CD8-positive, alpha-beta memory T cell (primary cell): Measurements from ENCODE around the gene TMEM200B. TPM values are rescaled to one million over a fixed set of nuclear protein-coding genes. Genes with fewer than 3 reads are reported as not detected.
"Not testable (repeated sequence)": the region's sequence is repeated elsewhere in the genome, so short reads cannot be mapped to it uniquely, and the experiment has no call there.

Source experiments
- CTCF ChIA-PET: fragments of 350-600 bp; sonication (Branson Sonifier 250); formaldehyde crosslinking; loops from one replicate; lab custom pipeline; 2021; ENCODE audit warnings: antibody characterized with exemption; lab: Charles Lee
- POLR2A ChIA-PET: fragments of 350-600 bp; sonication (Branson Sonifier 250); formaldehyde crosslinking; loops from one replicate; lab custom pipeline; 2021; ENCODE audit warnings: antibody characterized with exemption; lab: Charles Lee
- DNase-seq, 5 donors: peaks; one replicate each; pipeline versions ENCODE4 v3.0.0 to v3.0.0-alpha.2; 2020 to 2022; ENCODE audit warnings: mixed read lengths in 1 of 5
- H3K27ac ChIP-seq: one replicate; pipeline ENCODE4 v1.7.0; 2013; ENCODE audit warnings: low read depth, mild to moderate bottlenecking, low read length, moderate library complexity
- H3K27me3 ChIP-seq: 2 replicates; pipeline ENCODE4 v1.7.0; 2013; ENCODE audit warnings: low read length, mild to moderate bottlenecking; ENCODE audit not compliant: insufficient read depth, poor library complexity, severe bottlenecking
- H3K36me3 ChIP-seq: 2 replicates; pipeline ENCODE4 v1.7.0; 2013; ENCODE audit warnings: mild to moderate bottlenecking, low read length, moderate library complexity; ENCODE audit not compliant: insufficient read depth
- H3K4me1 ChIP-seq: 2 replicates; pipeline ENCODE4 v1.7.0; 2013; ENCODE audit warnings: mild to moderate bottlenecking, low read length, moderate library complexity; ENCODE audit not compliant: insufficient read depth
- H3K4me3 ChIP-seq: 2 replicates; pipeline ENCODE4 v1.7.0; 2013; ENCODE audit warnings: mild to moderate bottlenecking, low read length
- H3K9me3 ChIP-seq: 2 replicates; pipeline ENCODE4 v1.7.0; 2013; ENCODE audit warnings: mild to moderate bottlenecking, low read length
- H3K27ac Mint-ChIP-seq, 8 donors: one replicate each; pipeline ENCODE4 v1.8.0; 2020 to 2021; ENCODE audit warnings: mixed read lengths in 8 of 8, mild to moderate bottlenecking in 6 of 8, inconsistent platforms in 3 of 8, moderate library complexity in 3 of 8
- H3K27me3 Mint-ChIP-seq, 2 donors: one replicate each; pipeline ENCODE4 v1.8.0; 2020 to 2021; ENCODE audit warnings: mixed read lengths in 2 of 2, mild to moderate bottlenecking in 1 of 2, moderate library complexity in 1 of 2
- H3K36me3 Mint-ChIP-seq, 3 donors: one replicate each; pipeline ENCODE4 v1.8.0; 2020 to 2021; ENCODE audit warnings: mixed read lengths in 3 of 3, inconsistent platforms in 1 of 3, mild to moderate bottlenecking in 1 of 3
- H3K4me1 Mint-ChIP-seq, 3 donors: one replicate each; pipeline ENCODE4 v1.8.0; 2020 to 2021; ENCODE audit warnings: mixed read lengths in 3 of 3, inconsistent platforms in 1 of 3, mild to moderate bottlenecking in 1 of 3
- H3K4me3 Mint-ChIP-seq, 7 donors: one replicate each; pipeline ENCODE4 v1.8.0; 2020 to 2021; ENCODE audit warnings: mixed read lengths in 7 of 7, mild to moderate bottlenecking in 6 of 7, moderate library complexity in 4 of 7, inconsistent platforms in 2 of 7
- H3K9me3 Mint-ChIP-seq, 5 donors: one replicate each; pipeline ENCODE4 v1.8.0; 2020 to 2022; ENCODE audit warnings: mixed read lengths in 5 of 5, mild to moderate bottlenecking in 3 of 5, moderate library complexity in 2 of 5, inconsistent platforms in 1 of 5
- polyA plus RNA-seq: library from polyadenylated mRNA; unstranded; fragments of 300-500 nt; fragmentation: Illumina TruSeq; gene quantifications from one replicate; pipeline ENCODE4 v1.2.3, GENCODE V29; 2021
- total RNA-seq, 2 experiments: library from RNA; stranded (reverse); gene quantifications; one replicate each; pipeline ENCODE4 v1.2.3, GENCODE V29; 2021

The TMEM200B gene
- total and polyA plus RNA-seq, 3 experiments from 2014 or later = 0.12 to 0.38 (median 0.31) TPM

GRCh38 chr1:29150346-29150745, 26.6 kb upstream of the TMEM200B start:
- H3K4me1 Mint-ChIP-seq, H3K27me3 Mint-ChIP-seq, H3K9me3 Mint-ChIP-seq, CTCF ChIA-PET, H3K9me3 ChIP-seq, DNase-seq, H3K4me3 Mint-ChIP-seq, H3K27me3 ChIP-seq, H3K27ac ChIP-seq, POLR2A ChIA-PET, H3K4me1 ChIP-seq, H3K4me3 ChIP-seq: not testable (repeated sequence)
- peaks cover 79% of the 10 kb centered on the region for H3K36me3 ChIP-seq
- H3K36me3 Mint-ChIP-seq = peaks cover 43 to 97% (median 48%) of the 10 kb centered on the region in 3 donors
- peak overlapping the region in 1 of 8 donors; percentile 50 for H3K27ac Mint-ChIP-seq

DNA sequence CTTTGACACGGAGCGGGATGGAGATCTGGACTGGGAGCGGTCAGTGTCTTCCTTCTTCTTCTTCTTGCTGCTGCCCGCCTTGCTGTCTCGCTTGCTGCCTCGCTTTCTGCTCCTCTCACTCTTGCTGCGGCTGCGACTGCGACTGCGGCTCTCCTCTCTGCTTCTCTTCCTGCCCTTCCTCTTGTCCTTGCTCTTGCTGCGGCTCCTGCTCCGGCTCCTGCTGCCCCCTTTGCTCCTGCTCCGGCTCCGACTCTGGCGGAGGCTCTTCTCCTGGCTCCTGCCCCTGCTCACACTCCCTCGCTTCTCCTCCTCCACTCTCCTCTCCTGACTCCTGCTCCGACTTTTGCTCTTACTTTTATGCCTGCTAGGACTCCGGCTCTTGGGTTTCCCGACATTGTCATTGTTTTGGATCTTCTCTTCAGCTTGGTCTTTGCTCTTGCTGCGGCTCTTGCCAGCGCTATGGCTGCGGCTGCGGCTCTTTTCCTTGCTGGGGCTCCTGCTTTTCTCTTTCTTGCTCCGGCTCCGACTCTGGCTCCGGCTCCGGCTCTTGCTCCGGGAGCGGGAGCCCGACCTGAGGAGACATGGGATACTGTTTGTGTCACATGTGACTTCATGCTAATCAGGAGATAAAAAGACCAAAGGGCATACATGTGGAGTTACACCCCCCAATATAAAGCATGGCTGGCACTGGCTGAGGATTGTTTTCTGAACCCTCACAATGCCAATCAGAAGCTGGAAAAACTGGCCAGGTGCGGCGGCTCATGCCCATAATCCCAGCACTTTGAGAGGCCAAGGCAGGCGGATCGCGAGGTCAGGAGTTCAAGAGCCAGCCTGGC, 25.2 kb upstream of the TMEM200B start:
- no peaks in the 10 kb centered on the region for H3K27me3 Mint-ChIP-seq
- Histone ChIP-seq H3K27me3 (no peaks in the 10 kb centered on the region), H3K9me3 (no peaks in the 10 kb centered on the region), H3K36me3 (peaks cover 64% of the 10 kb centered on the region), H3K4me1 (no peaks in the 10 kb centered on the region), H3K4me3 (no peak overlapping the region), H3K27ac (no peak overlapping the region)
- H3K27ac Mint-ChIP-seq = peak overlapping the region in 2 of 8 donors; percentile 9 to 11
- H3K36me3 Mint-ChIP-seq = peaks cover 45 to 90% (median 49%) of the 10 kb centered on the region in 3 donors
- no peaks in the 10 kb centered on the region for H3K9me3 Mint-ChIP-seq
- H3K4me1 Mint-ChIP-seq = peaks cover 0 to 7% (median 4%) of the 10 kb centered on the region in 3 donors
- no peak for DNase-seq
- CTCF ChIA-PET = interaction anchor here (0.7 kb wide), 1 partner anchor 26 kb away, joined by 3 read pairs; no protein-coding TSS in a partner anchor
- H3K4me3 Mint-ChIP-seq = peak overlapping the region in 1 of 7 donors; percentile 18
- POLR2A ChIA-PET = no interaction called here

DNA sequence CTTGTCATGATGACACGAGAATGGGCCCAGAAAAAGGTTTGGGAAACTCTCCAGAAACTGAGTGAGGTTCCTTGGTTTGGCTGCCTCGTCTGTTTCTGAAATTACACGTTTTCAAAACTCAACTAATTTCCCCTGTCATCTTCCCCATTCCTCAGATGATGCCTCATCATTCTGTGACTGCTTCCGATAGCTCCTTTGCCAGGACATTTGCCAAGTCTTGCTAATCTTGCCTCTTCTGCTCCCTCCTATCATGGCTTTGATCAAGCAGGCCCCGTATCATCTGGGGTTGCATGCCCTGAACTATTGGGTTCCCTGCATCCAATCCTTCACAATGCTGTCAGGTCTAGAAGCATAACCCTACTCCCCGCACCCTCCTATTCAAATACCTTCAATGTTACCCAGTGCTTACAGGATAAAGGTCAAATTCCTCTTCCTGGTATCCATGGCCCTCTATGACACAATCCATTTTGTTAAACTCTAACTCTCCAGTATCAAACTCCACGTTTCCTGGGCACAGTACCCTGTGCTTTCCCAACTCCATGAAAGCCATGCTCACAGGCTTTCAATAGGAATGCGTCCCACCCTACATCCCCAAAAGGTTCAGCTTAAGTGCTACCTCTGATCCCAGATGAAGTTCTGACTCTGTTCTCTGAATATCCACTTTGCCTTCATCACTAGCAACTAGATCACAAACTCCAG, 22.2 kb upstream of the TMEM200B start:
- Histone ChIP-seq H3K4me3 (no peak overlapping the region), H3K27me3 (no peaks in the 10 kb centered on the region), H3K27ac (no peak overlapping the region), H3K36me3 (peaks cover 35% of the 10 kb centered on the region), H3K9me3 (no peaks in the 10 kb centered on the region), H3K4me1 (no peaks in the 10 kb centered on the region)
- Mint-ChIP-seq H3K36me3 (peaks cover 33 to 62% (median 43%) of the 10 kb centered on the region in 3 donors), H3K27me3 (no peaks in the 10 kb centered on the region), H3K9me3 (no peaks in the 10 kb centered on the region), H3K27ac (peak overlapping the region in 4 of 8 donors; percentile 4 to 81 (median 34)), H3K4me3 (no peak overlapping the region), H3K4me1 (peaks cover 0 to 7% (median 4%) of the 10 kb centered on the region in 3 donors)
- no peak for DNase-seq
- ChIA-PET CTCF (no interaction called here), POLR2A (no interaction called here)

- no peaks in the 10 kb centered on the region for H3K27me3 Mint-ChIP-seq
- POLR2A ChIA-PET = no interaction called here
- peaks cover 27 to 45% (median 35%) of the 10 kb centered on the region in 3 donors for H3K36me3 Mint-ChIP-seq
Measured at GRCh38 chr1:29144178-29144577, 20.5 kb upstream of the TMEM200B start.

DNA sequence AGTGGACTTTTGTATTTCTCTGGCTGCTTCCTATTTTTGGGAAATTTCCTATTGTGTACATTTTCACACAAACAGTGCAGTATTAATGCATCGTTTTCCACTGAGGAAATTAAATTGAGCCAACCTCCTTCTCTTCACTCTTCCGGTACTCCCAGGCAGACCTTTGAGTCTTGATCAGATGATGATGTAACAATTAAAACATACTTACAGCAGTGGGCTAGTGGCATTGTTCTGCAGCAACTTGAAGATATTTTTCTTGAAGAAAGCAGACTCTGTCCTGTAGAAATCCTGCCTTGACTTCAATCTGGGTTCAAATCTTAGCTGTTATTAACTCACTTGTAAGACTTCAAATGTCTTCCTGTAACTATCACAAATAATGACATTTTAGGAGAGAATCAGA, 19.0 kb upstream of the TMEM200B start:
- Mint-ChIP-seq H3K4me1 (peaks cover 0 to 7% (median 4%) of the 10 kb centered on the region in 3 donors), H3K9me3 (no peaks in the 10 kb centered on the region), H3K27me3 (peaks cover 0 to 2% of the 10 kb centered on the region in 2 donors), H3K27ac (peak overlapping the region in 1 of 8 donors; percentile 26), H3K36me3 (peaks cover 13 to 31% (median 20%) of the 10 kb centered on the region in 3 donors), H3K4me3 (no peak overlapping the region)
- H3K4me3 ChIP-seq = no peak overlapping the region
- H3K27me3 ChIP-seq = no peaks in the 10 kb centered on the region
- CTCF ChIA-PET = no interaction called here
- H3K36me3 ChIP-seq = peaks cover 6% of the 10 kb centered on the region
- no peak for DNase-seq
- H3K4me1 ChIP-seq = no peaks in the 10 kb centered on the region
- H3K27ac ChIP-seq = no peak overlapping the region
- no peaks in the 10 kb centered on the region for H3K9me3 ChIP-seq
- POLR2A ChIA-PET = no interaction called here

More at GRCh38 chr1:29144178-29144577, 20.5 kb upstream of the TMEM200B start:
- Mint-ChIP-seq H3K9me3 (no peaks in the 10 kb centered on the region), H3K4me1 (peaks cover 0 to 7% (median 4%) of the 10 kb centered on the region in 3 donors), H3K4me3 (no peak overlapping the region), H3K27ac (no peak overlapping the region)
- H3K36me3 ChIP-seq = peaks cover 21% of the 10 kb centered on the region
- CTCF ChIA-PET = interaction anchor here (0.8 kb wide), 1 partner anchor 13 kb away, joined by 3 read pairs; no protein-coding TSS in a partner anchor
- no peak overlapping the region for H3K27ac ChIP-seq
- no peak for DNase-seq
- no peaks in the 10 kb centered on the region for H3K9me3 ChIP-seq
- H3K27me3 ChIP-seq = no peaks in the 10 kb centered on the region
- no peak overlapping the region for H3K4me3 ChIP-seq
- H3K4me1 ChIP-seq = no peaks in the 10 kb centered on the region

DNA sequence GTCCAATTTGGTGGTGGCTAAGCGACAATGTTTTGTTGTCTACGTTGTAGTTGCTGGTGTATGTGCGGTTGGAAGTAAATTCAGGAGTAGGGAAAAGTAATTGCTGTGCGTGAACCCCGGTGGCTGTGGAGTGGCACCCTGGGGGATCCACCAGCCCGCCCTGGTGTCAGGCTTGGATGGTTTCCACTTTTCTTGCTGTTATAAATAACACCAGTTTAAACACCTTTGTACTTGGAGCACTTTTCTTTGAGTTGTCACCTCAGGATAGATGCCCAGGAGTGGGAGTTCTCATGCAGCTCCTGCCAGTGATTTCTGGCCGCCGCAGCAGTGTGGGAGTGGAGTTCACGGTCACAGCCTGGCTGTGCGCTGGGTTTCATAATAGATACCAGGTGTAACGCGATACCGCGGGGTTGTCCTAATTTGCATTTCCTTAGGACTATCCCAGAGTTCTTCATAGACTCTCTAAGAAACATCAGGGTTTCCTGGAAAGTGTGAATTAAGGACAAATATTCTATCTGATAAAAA, 12.8 kb upstream of the TMEM200B start:
- Mint-ChIP-seq H3K27ac (no peak overlapping the region), H3K27me3 (peaks cover 3 to 9% of the 10 kb centered on the region in 2 donors), H3K4me1 (peaks cover 0 to 2% (median 2%) of the 10 kb centered on the region in 3 donors), H3K9me3 (no peaks in the 10 kb centered on the region), H3K36me3 (no peaks in the 10 kb centered on the region), H3K4me3 (no peak overlapping the region)
- no peaks in the 10 kb centered on the region for H3K36me3 ChIP-seq
- H3K4me3 ChIP-seq = no peak overlapping the region
- ChIA-PET POLR2A (no interaction called here), CTCF (no interaction called here)
- H3K9me3 ChIP-seq = no peaks in the 10 kb centered on the region
- no peak for DNase-seq
- H3K27ac ChIP-seq = no peak overlapping the region
- H3K27me3 ChIP-seq = no peaks in the 10 kb centered on the region
- no peaks in the 10 kb centered on the region for H3K4me1 ChIP-seq

- H3K9me3 Mint-ChIP-seq = no peaks in the 10 kb centered on the region
- H3K4me1 ChIP-seq = no peaks in the 10 kb centered on the region
- no peak overlapping the region for H3K27ac ChIP-seq
- no peaks in the 10 kb centered on the region for H3K9me3 ChIP-seq
- H3K4me1 Mint-ChIP-seq = peaks cover 0 to 2% (median 2%) of the 10 kb centered on the region in 3 donors
- H3K4me3 Mint-ChIP-seq = peak overlapping the region in 1 of 7 donors; percentile 54
- DNase-seq = no peak
- H3K27me3 ChIP-seq = no peaks in the 10 kb centered on the region
- no peak overlapping the region for H3K27ac Mint-ChIP-seq
- peaks cover 9 to 10% of the 10 kb centered on the region in 2 donors for H3K27me3 Mint-ChIP-seq
- no peak overlapping the region for H3K4me3 ChIP-seq
- H3K36me3 Mint-ChIP-seq = no peaks in the 10 kb centered on the region
- CTCF ChIA-PET = no interaction called here
- no peaks in the 10 kb centered on the region for H3K36me3 ChIP-seq
- POLR2A ChIA-PET = no interaction called here
Measured at GRCh38 chr1:29134695-29135028, 11.0 kb upstream of the TMEM200B start.
